Coronary artery (tissue), 2 donors: ENCODE data around the gene BAIAP2L1.

Source experiments
- DNase-seq: peaks from one replicate; pipeline ENCODE4 v3.0.0-alpha.2; 2017; ENCODE audit warnings: low spot score
- H3K27ac ChIP-seq, 2 donors: fragments of 200-600 bp; sonication (generic); one replicate each; pipeline ENCODE4 v1.5.1; 2016 to 2019
- H3K4me3 ChIP-seq: fragments of 200-600 bp; sonication (generic); 2 replicates; pipeline ENCODE4 v1.5.1; 2016; ENCODE audit warnings: mild to moderate bottlenecking, moderate library complexity
- TF ChIP-seq, protein P1 (sequence below): fragments of 200-600 bp; sonication (generic); IDR thresholded peaks from one replicate; pipeline ENCODE4 v1.5.1; 2019; ENCODE audit warnings: antibody characterized with exemption

The BAIAP2L1 gene

GRCh38 chr7:98354511-98355249 lies 46.2 kb downstream of the BAIAP2L1 start:
- TF ChIP-seq, protein P1, sequence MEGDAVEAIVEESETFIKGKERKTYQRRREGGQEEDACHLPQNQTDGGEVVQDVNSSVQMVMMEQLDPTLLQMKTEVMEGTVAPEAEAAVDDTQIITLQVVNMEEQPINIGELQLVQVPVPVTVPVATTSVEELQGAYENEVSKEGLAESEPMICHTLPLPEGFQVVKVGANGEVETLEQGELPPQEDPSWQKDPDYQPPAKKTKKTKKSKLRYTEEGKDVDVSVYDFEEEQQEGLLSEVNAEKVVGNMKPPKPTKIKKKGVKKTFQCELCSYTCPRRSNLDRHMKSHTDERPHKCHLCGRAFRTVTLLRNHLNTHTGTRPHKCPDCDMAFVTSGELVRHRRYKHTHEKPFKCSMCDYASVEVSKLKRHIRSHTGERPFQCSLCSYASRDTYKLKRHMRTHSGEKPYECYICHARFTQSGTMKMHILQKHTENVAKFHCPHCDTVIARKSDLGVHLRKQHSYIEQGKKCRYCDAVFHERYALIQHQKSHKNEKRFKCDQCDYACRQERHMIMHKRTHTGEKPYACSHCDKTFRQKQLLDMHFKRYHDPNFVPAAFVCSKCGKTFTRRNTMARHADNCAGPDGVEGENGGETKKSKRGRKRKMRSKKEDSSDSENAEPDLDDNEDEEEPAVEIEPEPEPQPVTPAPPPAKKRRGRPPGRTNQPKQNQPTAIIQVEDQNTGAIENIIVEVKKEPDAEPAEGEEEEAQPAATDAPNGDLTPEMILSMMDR = no peak
- Histone ChIP-seq H3K27ac (no peak overlapping the region), H3K4me3 (no peak overlapping the region)
- no peak for DNase-seq

DNA sequence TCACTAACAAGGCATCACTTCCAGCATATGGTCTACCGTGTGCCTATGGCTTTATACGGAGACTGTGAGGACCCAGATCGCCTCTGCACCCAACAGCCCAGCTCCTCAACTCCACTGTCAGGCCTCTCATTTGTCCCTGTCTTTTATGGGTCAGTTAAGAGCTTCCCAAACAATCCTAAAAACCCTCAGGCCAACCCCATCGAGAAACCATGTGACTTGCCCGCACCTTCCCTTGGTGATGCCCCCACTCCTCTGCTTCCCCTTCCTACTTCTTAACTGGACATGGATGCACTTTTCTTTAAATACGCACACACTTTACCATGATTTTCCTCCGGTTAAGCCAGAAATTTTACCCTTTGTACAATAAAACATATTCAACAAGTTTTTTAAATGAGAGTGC lies 46.8 kb downstream of the BAIAP2L1 start:
- Histone ChIP-seq H3K27ac (no peak overlapping the region), H3K4me3 (no peak overlapping the region)
- no peak for DNase-seq
- TF ChIP-seq, protein P1 = no peak

- Histone ChIP-seq H3K4me3 (no peak overlapping the region), H3K27ac (no peak overlapping the region)
- TF ChIP-seq, protein P1 = no peak
- DNase-seq = no peak
Observed at GRCh38 chr7:98352621-98353020, 48.3 kb downstream of the BAIAP2L1 start.

DNA sequence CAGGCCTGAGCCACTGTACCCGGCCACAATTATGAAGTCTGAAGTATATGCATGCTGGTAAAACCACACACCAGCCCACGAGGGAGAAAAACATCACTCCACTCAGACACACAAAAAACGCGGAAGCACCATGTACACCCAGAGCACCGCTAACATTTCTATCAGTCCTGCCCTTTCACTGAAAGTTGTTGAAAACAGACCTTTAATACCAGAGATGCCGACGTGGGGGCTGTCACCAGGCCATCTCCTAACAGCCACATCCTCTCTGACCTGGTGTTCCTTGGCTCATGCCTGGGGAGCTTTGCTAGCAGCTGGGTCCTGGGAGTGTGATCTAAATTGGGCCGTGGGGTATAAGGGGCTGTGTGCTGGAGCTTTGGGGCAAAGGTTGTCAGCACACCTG lies 49.8 kb downstream of the BAIAP2L1 start:
- no peak for DNase-seq
- TF ChIP-seq, protein P1 = no peak
- Histone ChIP-seq H3K4me3 (no peak overlapping the region), H3K27ac (no peak overlapping the region)

GRCh38 chr7:98348726-98349474 lies 52.0 kb downstream of the BAIAP2L1 start:
- no peak overlapping the region for H3K4me3 ChIP-seq
- H3K27ac ChIP-seq = no peak overlapping the region
- DNase-seq = no peak
- TF ChIP-seq, protein P1 = no peak

- Histone ChIP-seq H3K4me3 (no peak overlapping the region), H3K27ac (no peak overlapping the region)
- TF ChIP-seq, protein P1 = no peak
- no peak for DNase-seq
Observed at GRCh38 chr7:98346515-98347069, 54.3 kb downstream of the BAIAP2L1 start.
